Germinal center (tissue), 1 donor: ENCODE data around the gene ADCY2.

Experiments
- DNase-seq: peaks from one replicate; pipeline ENCODE4 v3.0.0; 2012; ENCODE audit warnings: mixed read lengths, low spot score

Gene ADCY2

GRCh38 chr5:7395947-7396712, at the start of gene ADCY2:
Gene ADCY2, plus strand, starts transcription at chr5:7396138. Its CDS starts 159 bp downstream, at chr5:7396297.
- no peak for DNase-seq

GRCh38 chr5:7347377-7347776, 48.6 kb upstream of the ADCY2 start:
- DNase-seq = no peak

- DNase-seq = no peak
These were observed 47.6 kb upstream of the ADCY2 start for GRCh38 chr5:7348168-7348854.

- DNase-seq = no peak
These were observed 34.3 kb upstream of the ADCY2 start for GRCh38 chr5:7361593-7361992.

- no peak for DNase-seq
These were observed 32.8 kb upstream of the ADCY2 start for GRCh38 chr5:7363067-7363677.

GRCh38 chr5:7364226-7364875, 31.6 kb upstream of the ADCY2 start:
- DNase-seq = no peak

GRCh38 chr5:7367780-7368179, 28.2 kb upstream of the ADCY2 start:
- DNase-seq = no peak

- DNase-seq = no peak
These were observed 23.5 kb upstream of the ADCY2 start for GRCh38 chr5:7372399-7372798.

GRCh38 chr5:7374186-7374585, 21.8 kb upstream of the ADCY2 start:
- no peak for DNase-seq

- no peak for DNase-seq
These were observed 20.5 kb upstream of the ADCY2 start for GRCh38 chr5:7375457-7375856.

- DNase-seq = no peak
These were observed 19.1 kb upstream of the ADCY2 start for GRCh38 chr5:7376871-7377270.

- no peak for DNase-seq
These were observed 18.2 kb upstream of the ADCY2 start for GRCh38 chr5:7377761-7378160.

GRCh38 chr5:7382588-7382987, 13.3 kb upstream of the ADCY2 start:
- no peak for DNase-seq

- DNase-seq = no peak
These were observed 10.3 kb upstream of the ADCY2 start for GRCh38 chr5:7385681-7386080.

- no peak for DNase-seq
These were observed 7.4 kb upstream of the ADCY2 start for GRCh38 chr5:7388553-7388952.

GRCh38 chr5:7391215-7391614, 4.7 kb upstream of the ADCY2 start:
- DNase-seq = no peak

- DNase-seq = no peak
These were observed 3.9 kb upstream of the ADCY2 start for GRCh38 chr5:7391814-7392692.

GRCh38 chr5:7392693-7393024, 3.3 kb upstream of the ADCY2 start:
- DNase-seq = no peak

GRCh38 chr5:7393921-7394799, 1.8 kb upstream of the ADCY2 start:
- no peak for DNase-seq

GRCh38 chr5:7394889-7395431, 978 bp upstream of the ADCY2 start:
- no peak for DNase-seq
